K562 (cell line): ENCODE measurements around the gene SH3BP2.

ENCODE experiments used
- DNMT1 ChIP-seq: fragments of 450-650 bp; IDR thresholded peaks from 2 replicates; pipeline ENCODE4 v1.6.1; 2016; ENCODE audit warnings: antibody characterized with exemption, mild to moderate bottlenecking
- SPI1 ChIP-seq: IDR thresholded peaks from 2 replicates; pipeline ENCODE4 v1.6.1; 2011; ENCODE audit warnings: low read depth, low read length, control low read depth, borderline replicate concordance
- ZNF174 ChIP-seq: fragments of 250-450 bp; sonication (Bioruptor Pico); IDR thresholded peaks from 2 replicates; pipeline ENCODE4 v1.4.0; 2020; ENCODE audit warnings: mild to moderate bottlenecking

- TF ChIP-seq DNMT1: no peak
- TF ChIP-seq ZNF174: no peak
- TF ChIP-seq SPI1: no peak
Measured at GRCh38 chr4:2848449-2848848, 55.6 kb downstream of the SH3BP2 start.
